Activated CD8-positive, alpha-beta T cell treated with anti-CD3 and anti-CD28 coated beads for 36 hours (primary cell): Measurements from ENCODE around the gene TGFBRAP1. TPM values are rescaled to one million over a fixed set of nuclear protein-coding genes. Genes with fewer than 3 reads are reported as not detected.

ENCODE experiments used
- ATAC-seq: fragments of 200-7000 bp; cut with Tn5 transposase; one replicate; pipeline ENCODE4 v1.10.0; 2021; ENCODE audit warnings: mild to moderate bottlenecking, moderate library complexity
- CTCF ChIA-PET: fragments of 350-600 bp; sonication (Branson Sonifier 250); formaldehyde crosslinking; loops from one replicate; lab custom pipeline; 2021; ENCODE audit warnings: antibody characterized with exemption; lab: Charles Lee
- POLR2A ChIA-PET: fragments of 350-600 bp; sonication (Branson Sonifier 250); formaldehyde crosslinking; loops from one replicate; lab custom pipeline; 2021; ENCODE audit warnings: antibody characterized with exemption; lab: Charles Lee
- DNase-seq: peaks from one replicate; pipeline ENCODE4 v3.0.0-alpha.2; 2020
- H3K27ac Mint-ChIP-seq: one replicate; pipeline ENCODE4 v1.8.0; 2021; ENCODE audit warnings: mild to moderate bottlenecking, mixed read lengths
- H3K27me3 Mint-ChIP-seq: one replicate; pipeline ENCODE4 v1.8.0; 2021; ENCODE audit warnings: mixed read lengths
- H3K36me3 Mint-ChIP-seq: one replicate; pipeline ENCODE4 v1.8.0; 2021; ENCODE audit warnings: low read depth, mixed read lengths
- H3K4me1 Mint-ChIP-seq: one replicate; pipeline ENCODE4 v1.8.0; 2021; ENCODE audit warnings: low read depth, mixed read lengths
- H3K4me3 Mint-ChIP-seq: one replicate; pipeline ENCODE4 v1.8.0; 2021; ENCODE audit warnings: mild to moderate bottlenecking, moderate library complexity, mixed read lengths
- H3K9me3 Mint-ChIP-seq: one replicate; pipeline ENCODE4 v1.8.0; 2021; ENCODE audit warnings: mixed read lengths
- intact Hi-C: fragments of 100-400 bp; cut with micrococcal nuclease; formaldehyde crosslinking; loops from one replicate; pipeline ENCODE4 v1.10.0; 2022
- total RNA-seq, 2 experiments: library from RNA; stranded (reverse); gene quantifications; one replicate each; pipeline ENCODE4 v1.2.3, GENCODE V29; 2021
- TF ChIP-seq, protein P1 (sequence below): fragments of 200-600 bp; IDR thresholded peaks from one replicate; pipeline ENCODE4 v1.8.0; 2022; ENCODE audit warnings: antibody characterized with exemption, mild to moderate bottlenecking

Gene TGFBRAP1
- total RNA-seq, 2 experiments from 2014 or later: 17.9 to 20.2 TPM

- ATAC-seq: peak; percentile 68
- Mint-ChIP-seq H3K27me3 (peaks cover 10% of the 10 kb centered on the region), H3K36me3 (no peaks in the 10 kb centered on the region), H3K9me3 (no peaks in the 10 kb centered on the region), H3K4me1 (peaks cover 11% of the 10 kb centered on the region), H3K27ac (no peak overlapping the region), H3K4me3 (no peak overlapping the region)
- ChIA-PET POLR2A (interaction anchor here (0.6 kb wide), 1 partner anchor 104 kb away, joined by 3 read pairs; no protein-coding TSS in a partner anchor), CTCF (interaction anchor here (0.7 to 9.9 kb wide), 19 partner anchors 10 to 263 kb away, joined by 3 to 277 read pairs (median 4); no protein-coding TSS in a partner anchor)
- TF ChIP-seq, protein P1, sequence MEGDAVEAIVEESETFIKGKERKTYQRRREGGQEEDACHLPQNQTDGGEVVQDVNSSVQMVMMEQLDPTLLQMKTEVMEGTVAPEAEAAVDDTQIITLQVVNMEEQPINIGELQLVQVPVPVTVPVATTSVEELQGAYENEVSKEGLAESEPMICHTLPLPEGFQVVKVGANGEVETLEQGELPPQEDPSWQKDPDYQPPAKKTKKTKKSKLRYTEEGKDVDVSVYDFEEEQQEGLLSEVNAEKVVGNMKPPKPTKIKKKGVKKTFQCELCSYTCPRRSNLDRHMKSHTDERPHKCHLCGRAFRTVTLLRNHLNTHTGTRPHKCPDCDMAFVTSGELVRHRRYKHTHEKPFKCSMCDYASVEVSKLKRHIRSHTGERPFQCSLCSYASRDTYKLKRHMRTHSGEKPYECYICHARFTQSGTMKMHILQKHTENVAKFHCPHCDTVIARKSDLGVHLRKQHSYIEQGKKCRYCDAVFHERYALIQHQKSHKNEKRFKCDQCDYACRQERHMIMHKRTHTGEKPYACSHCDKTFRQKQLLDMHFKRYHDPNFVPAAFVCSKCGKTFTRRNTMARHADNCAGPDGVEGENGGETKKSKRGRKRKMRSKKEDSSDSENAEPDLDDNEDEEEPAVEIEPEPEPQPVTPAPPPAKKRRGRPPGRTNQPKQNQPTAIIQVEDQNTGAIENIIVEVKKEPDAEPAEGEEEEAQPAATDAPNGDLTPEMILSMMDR: peak; percentile 78
- peak; percentile 90 for DNase-seq
- intact Hi-C loops: loop anchor here (1.0 kb wide), 1 partner anchor 121 kb away; no protein-coding TSS in a partner anchor
These were observed 94.0 kb downstream of the TGFBRAP1 start for GRCh38 chr2:105235388-105236059.

- Mint-ChIP-seq H3K4me1 (peaks cover 5% of the 10 kb centered on the region), H3K27me3 (peaks cover 6% of the 10 kb centered on the region), H3K4me3 (no peak overlapping the region), H3K36me3 (no peaks in the 10 kb centered on the region), H3K27ac (no peak overlapping the region), H3K9me3 (no peaks in the 10 kb centered on the region)
- intact Hi-C loops: no loop called here
- ChIA-PET CTCF (interaction anchor here (1.0 to 2.9 kb wide), 4 partner anchors 9 to 117 kb away, joined by 3 to 10 read pairs (median 5); no protein-coding TSS in a partner anchor), POLR2A (no interaction called here)
- ATAC-seq: no peak
- DNase-seq: no peak
- TF ChIP-seq, protein P1: no peak
These were observed 98.3 kb downstream of the TGFBRAP1 start for GRCh38 chr2:105231232-105231619.

GRCh38 chr2:105224444-105224843 is 105.1 kb downstream of the TGFBRAP1 start:
- intact Hi-C loops: no loop called here
- H3K4me3 Mint-ChIP-seq: no peak overlapping the region
- ATAC-seq (no peak), DNase-seq (no peak)
- no peaks in the 10 kb centered on the region for H3K36me3 Mint-ChIP-seq
- TF ChIP-seq, protein P1: no peak
- peaks cover 1% of the 10 kb centered on the region for H3K27me3 Mint-ChIP-seq
- H3K4me1 Mint-ChIP-seq: no peaks in the 10 kb centered on the region
- no peak overlapping the region for H3K27ac Mint-ChIP-seq
- POLR2A ChIA-PET: no interaction called here
- CTCF ChIA-PET: interaction anchor here (0.7 to 1.2 kb wide), 2 partner anchors 12 to 109 kb away, joined by 3 to 4 read pairs; no protein-coding TSS in a partner anchor
- no peaks in the 10 kb centered on the region for H3K9me3 Mint-ChIP-seq

DNA sequence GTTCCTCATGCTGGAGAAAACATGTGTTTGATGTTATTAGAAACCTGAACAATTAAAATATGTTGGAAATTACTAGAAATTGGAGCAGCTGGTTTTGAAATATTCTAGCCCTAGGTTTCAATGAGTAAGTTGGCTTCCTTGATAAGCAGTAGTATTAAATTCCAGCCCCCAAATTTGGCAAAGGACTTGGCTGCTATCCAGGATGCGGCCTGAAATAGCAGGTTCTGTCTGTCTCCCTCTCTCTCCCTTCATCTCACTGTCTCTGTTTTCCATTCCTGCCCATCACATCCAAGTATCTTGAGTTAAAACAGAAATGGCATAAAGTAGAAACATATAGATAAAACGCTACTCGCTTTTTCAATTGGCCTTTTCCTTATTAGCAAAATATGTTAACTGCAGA is 108.9 kb downstream of the TGFBRAP1 start:
- H3K9me3 Mint-ChIP-seq: no peaks in the 10 kb centered on the region
- ATAC-seq (no peak), DNase-seq (no peak)
- ChIA-PET POLR2A (no interaction called here), CTCF (no interaction called here)
- H3K4me3 Mint-ChIP-seq: no peak overlapping the region
- H3K27ac Mint-ChIP-seq: no peak overlapping the region
- H3K4me1 Mint-ChIP-seq: no peaks in the 10 kb centered on the region
- H3K27me3 Mint-ChIP-seq: peaks cover 1% of the 10 kb centered on the region
- intact Hi-C loops: no loop called here
- TF ChIP-seq, protein P1: no peak
- H3K36me3 Mint-ChIP-seq: no peaks in the 10 kb centered on the region

- H3K4me3 Mint-ChIP-seq: no peak overlapping the region
- H3K36me3 Mint-ChIP-seq: no peaks in the 10 kb centered on the region
- H3K9me3 Mint-ChIP-seq: no peaks in the 10 kb centered on the region
- ChIA-PET POLR2A (no interaction called here), CTCF (no interaction called here)
- peaks cover 1% of the 10 kb centered on the region for H3K27me3 Mint-ChIP-seq
- no peak for DNase-seq
- intact Hi-C loops: no loop called here
- H3K4me1 Mint-ChIP-seq: no peaks in the 10 kb centered on the region
- no peak for ATAC-seq
- H3K27ac Mint-ChIP-seq: no peak overlapping the region
- TF ChIP-seq, protein P1: no peak
These were observed 113.8 kb downstream of the TGFBRAP1 start for GRCh38 chr2:105215586-105216192.
